Fibroblast of skin of left biceps (primary cell): Measurements from ENCODE around the gene PYGM.
A peak's percentile ranks its signal among the peaks of the same experiment; 100 is the strongest.
"Not testable (repeated sequence)": the region's sequence is repeated elsewhere in the genome, so short reads cannot be mapped to it uniquely, and the experiment has no call there.

ENCODE experiments used
- DNase-seq, 2 experiments: peaks; one replicate each; pipeline ENCODE4 v3.0.0-alpha.2; 2013; ENCODE audit warnings: low read depth in 2 of 2

Gene PYGM

GRCh38 chr11:64717268-64717578, 42.6 kb downstream of the PYGM start:
- no peak for DNase-seq

- no peak for DNase-seq
Observed at GRCh38 chr11:64716473-64717267, 43.1 kb downstream of the PYGM start.

GRCh38 chr11:64715756-64716472, 43.9 kb downstream of the PYGM start:
- DNase-seq = no peak

- no peak for DNase-seq
Observed at GRCh38 chr11:64715110-64715509, 44.7 kb downstream of the PYGM start.

GRCh38 chr11:64714666-64715065, 45.1 kb downstream of the PYGM start:
- no peak for DNase-seq

GRCh38 chr11:64713781-64714363, 45.9 kb downstream of the PYGM start:
- no peak for DNase-seq

- no peak for DNase-seq
Observed at GRCh38 chr11:64713016-64713707, 46.6 kb downstream of the PYGM start.

GRCh38 chr11:64712430-64713015, 47.3 kb downstream of the PYGM start:
- DNase-seq = no peak

- no peak for DNase-seq
Observed at GRCh38 chr11:64711956-64712362, 47.8 kb downstream of the PYGM start.

GRCh38 chr11:64711138-64711955, 48.4 kb downstream of the PYGM start:
- no peak for DNase-seq

- DNase-seq = peak in 1 of 2 experiments; percentile 13
Observed at GRCh38 chr11:64710418-64711137, 49.2 kb downstream of the PYGM start.

GRCh38 chr11:64705501-64705900, 54.3 kb downstream of the PYGM start:
- DNase-seq = no peak

GRCh38 chr11:64703048-64703447, 56.7 kb downstream of the PYGM start:
- no peak for DNase-seq

- DNase-seq = not testable (repeated sequence)
Observed at GRCh38 chr11:64701956-64702355, 57.8 kb downstream of the PYGM start.

GRCh38 chr11:64698427-64698826, 61.3 kb downstream of the PYGM start:
- DNase-seq = no peak

- DNase-seq = no peak
Observed at GRCh38 chr11:64697663-64698375, 62.0 kb downstream of the PYGM start.
